Mucosa of rectum (tissue), 2 donors: Measurements from ENCODE around the gene THNSL1.
"Not testable (repeated sequence)": the region's sequence is repeated elsewhere in the genome, so short reads cannot be mapped to it uniquely, and the experiment has no call there.

Source experiments
- H3K27ac ChIP-seq, 2 donors: one replicate each; pipeline ENCODE4 v1.7.0; 2013; ENCODE audit warnings: inconsistent platforms in 2 of 2, low read depth in 2 of 2, low read length in 2 of 2
- H3K27me3 ChIP-seq, 2 donors: one replicate each; pipeline ENCODE4 v1.7.0; 2013; ENCODE audit warnings: low read length in 2 of 2; ENCODE audit not compliant: control insufficient read depth in 2 of 2, insufficient read depth in 2 of 2
- H3K36me3 ChIP-seq, 2 donors: one replicate each; pipeline ENCODE4 v1.7.0; 2013; ENCODE audit warnings: low read length in 2 of 2; ENCODE audit not compliant: control insufficient read depth in 2 of 2, insufficient read depth in 2 of 2
- H3K4me1 ChIP-seq, 2 donors: one replicate each; pipeline ENCODE4 v1.7.0; 2013; ENCODE audit warnings: low read length in 2 of 2, mild to moderate bottlenecking in 1 of 2; ENCODE audit not compliant: control insufficient read depth in 2 of 2, insufficient read depth in 2 of 2
- H3K4me3 ChIP-seq, 2 donors: one replicate each; pipeline ENCODE4 v1.7.0; 2013; ENCODE audit warnings: low read length in 2 of 2
- H3K9ac ChIP-seq, 2 donors: one replicate each; pipeline ENCODE4 v1.7.0; 2013; ENCODE audit warnings: low read length in 2 of 2, low read depth in 1 of 2, mild to moderate bottlenecking in 1 of 2
- H3K9me3 ChIP-seq, 2 donors: one replicate each; pipeline ENCODE4 v1.7.0; 2013; ENCODE audit warnings: low read length in 2 of 2; ENCODE audit not compliant: control insufficient read depth in 2 of 2
- donor health status: healthy.
- donor health status: Normal muscosa, but diverticular disease.

THNSL1 gene, protein sequence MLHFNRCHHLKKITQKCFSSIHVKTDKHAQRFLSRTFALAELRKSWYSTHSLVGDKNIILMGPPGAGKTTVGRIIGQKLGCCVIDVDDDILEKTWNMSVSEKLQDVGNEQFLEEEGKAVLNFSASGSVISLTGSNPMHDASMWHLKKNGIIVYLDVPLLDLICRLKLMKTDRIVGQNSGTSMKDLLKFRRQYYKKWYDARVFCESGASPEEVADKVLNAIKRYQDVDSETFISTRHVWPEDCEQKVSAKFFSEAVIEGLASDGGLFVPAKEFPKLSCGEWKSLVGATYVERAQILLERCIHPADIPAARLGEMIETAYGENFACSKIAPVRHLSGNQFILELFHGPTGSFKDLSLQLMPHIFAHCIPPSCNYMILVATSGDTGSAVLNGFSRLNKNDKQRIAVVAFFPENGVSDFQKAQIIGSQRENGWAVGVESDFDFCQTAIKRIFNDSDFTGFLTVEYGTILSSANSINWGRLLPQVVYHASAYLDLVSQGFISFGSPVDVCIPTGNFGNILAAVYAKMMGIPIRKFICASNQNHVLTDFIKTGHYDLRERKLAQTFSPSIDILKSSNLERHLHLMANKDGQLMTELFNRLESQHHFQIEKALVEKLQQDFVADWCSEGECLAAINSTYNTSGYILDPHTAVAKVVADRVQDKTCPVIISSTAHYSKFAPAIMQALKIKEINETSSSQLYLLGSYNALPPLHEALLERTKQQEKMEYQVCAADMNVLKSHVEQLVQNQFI

DNA sequence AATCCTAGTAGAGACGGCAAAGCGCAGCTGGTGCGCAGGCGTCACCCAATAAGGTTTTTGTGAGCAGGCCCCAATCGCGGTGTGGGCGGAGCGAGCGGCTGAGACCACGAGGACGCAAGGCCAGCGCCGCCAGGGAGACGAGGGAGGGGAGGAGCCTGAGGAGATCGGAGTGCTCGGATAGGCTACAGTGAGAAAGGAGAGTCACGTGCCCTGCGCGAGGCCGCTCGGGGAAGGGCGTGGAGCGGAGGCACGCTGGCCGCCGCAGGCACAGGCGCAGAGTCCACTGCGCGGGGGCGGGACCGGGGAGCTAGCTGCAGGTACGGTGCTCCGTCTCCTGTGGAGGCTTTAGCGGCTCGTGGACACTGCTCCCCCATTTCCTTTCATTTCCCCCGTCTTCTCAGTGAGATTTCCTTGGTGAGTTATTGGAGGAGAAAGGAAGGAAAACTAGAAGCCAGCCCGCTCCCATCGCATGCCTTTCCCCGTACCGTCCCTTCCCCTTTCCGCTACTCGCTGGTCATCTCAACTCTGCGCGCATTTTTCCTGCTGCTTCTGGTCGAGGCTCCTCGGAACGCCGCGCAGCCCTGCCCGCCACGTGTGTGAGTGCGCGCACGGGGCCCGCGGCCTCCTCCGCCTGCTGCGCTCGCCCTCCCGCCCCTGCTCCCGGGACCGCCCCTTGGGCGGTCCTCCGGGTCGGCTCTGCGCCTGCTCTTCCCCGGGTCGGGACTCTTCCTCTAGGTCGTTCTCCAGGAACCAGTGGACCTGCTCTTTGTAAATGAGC is at the start of gene THNSL1:
Gene THNSL1, plus strand, starts transcription at position 237 of the 778 bp plus-strand sequence. CDS start 6,612 bp downstream, outside the sequence.
- H3K4me1 ChIP-seq: peaks cover 8 to 12% of the 10 kb centered on the region in 2 donors
- H3K4me3 ChIP-seq: peak within 1 kb of the TSS; percentile 95 to 100

DNA sequence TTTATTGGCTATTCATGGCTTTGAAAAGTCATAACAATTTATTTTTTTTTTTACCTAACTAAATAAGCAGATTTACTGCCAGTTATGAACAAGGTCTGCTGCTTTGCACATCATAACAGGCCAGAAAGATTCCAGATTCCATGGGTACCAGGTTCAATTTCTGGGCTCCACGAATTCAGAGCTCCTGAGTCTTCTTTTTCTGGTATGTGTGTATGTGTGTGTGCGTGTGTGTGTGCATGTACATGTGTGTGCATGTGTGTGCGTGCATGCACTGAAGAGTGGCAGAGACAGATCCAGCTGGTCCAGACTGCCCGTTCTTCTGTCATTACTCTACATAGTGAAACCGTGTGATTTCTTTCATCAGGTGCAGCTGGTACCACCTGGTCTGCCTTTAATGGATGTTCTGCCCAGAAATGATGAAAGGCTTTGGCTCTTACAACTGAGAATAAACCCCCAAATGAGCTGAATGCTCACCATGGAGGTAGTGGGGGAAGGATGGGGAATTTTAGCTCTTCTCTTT is 49.4 kb upstream of the THNSL1 start:
- Histone ChIP-seq H3K9ac (no peak overlapping the region), H3K27me3 (no peaks in the 10 kb centered on the region), H3K36me3 (no peaks in the 10 kb centered on the region), H3K9me3 (no peaks in the 10 kb centered on the region), H3K4me1 (peaks cover 0 to 6% of the 10 kb centered on the region in 2 donors), H3K27ac (no peak overlapping the region), H3K4me3 (no peak overlapping the region)

More for the DNA sequence above, at the start of gene THNSL1:
- no peaks in the 10 kb centered on the region for H3K27me3 ChIP-seq
- H3K9ac ChIP-seq: peak within 1 kb of the TSS; percentile 88 to 90
- no peaks in the 10 kb centered on the region for H3K9me3 ChIP-seq
- H3K36me3 ChIP-seq: no peaks in the 10 kb centered on the region
- H3K27ac ChIP-seq: peak within 1 kb of the TSS; percentile 95 to 96

DNA sequence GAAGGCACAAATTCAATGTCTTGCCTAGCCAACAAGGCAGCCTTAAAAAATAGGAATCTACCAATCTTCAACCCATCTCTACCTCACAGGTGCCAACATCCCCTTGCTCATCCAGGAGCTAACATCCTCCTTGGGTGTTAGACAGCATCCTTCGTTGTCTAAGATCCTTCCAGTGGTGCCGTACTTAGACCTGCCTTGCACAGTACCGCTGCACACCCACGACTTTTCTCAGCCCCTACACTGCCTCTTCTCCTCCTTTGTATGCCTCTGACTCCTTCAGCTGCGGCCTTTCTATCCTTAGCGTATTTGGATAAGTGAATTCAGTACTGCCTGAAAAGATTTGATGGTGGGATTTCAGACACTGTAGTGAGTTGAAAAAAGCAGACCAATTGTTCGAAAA is 48.1 kb upstream of the THNSL1 start:
- Histone ChIP-seq H3K4me3 (no peak overlapping the region), H3K27ac (no peak overlapping the region), H3K36me3 (no peaks in the 10 kb centered on the region), H3K27me3 (no peaks in the 10 kb centered on the region), H3K9me3 (no peaks in the 10 kb centered on the region), H3K9ac (no peak overlapping the region), H3K4me1 (no peaks in the 10 kb centered on the region)

DNA sequence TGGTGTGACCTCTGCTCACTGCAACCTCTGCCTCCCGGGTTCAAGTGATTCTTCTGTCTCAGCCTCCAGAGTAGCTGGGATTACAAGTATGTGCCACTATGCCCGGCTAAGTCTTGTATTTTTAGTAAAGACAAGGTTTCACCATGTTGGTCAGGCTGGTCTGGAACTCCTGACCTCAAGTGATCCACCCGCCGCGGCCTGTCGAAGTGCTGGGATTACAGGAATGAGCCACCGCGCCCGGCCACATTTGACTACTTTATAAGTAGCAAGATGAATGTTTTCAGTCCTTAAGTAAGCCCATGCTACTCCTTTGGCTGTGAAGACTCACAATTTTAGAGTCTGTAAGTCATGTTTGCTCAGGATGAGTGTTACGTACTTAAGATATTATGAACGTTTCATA is 47.5 kb upstream of the THNSL1 start:
- not testable (repeated sequence) for H3K4me1 ChIP-seq, H3K36me3 ChIP-seq, H3K27me3 ChIP-seq, H3K4me3 ChIP-seq, H3K27ac ChIP-seq, H3K9me3 ChIP-seq, H3K9ac ChIP-seq

DNA sequence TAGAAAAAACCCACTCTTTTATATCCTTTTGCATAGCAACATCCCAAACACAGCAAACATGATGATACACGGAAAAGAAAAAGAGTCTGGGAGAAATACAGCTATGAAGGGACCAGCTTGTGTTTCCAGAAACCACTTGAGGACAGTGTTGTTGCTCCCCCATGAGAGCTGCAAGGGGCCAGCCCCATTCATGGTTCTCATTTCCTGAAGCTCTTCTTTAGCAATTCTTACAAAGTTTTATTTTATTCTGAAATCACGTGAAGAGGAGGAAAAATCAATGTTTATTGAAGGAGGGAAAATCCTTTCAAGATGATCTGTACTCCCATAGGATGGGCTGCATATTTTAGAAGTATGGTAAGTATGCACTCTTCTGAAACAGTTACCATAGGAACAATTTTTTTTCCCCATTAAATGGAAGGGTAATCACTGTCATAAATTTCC is 46.6 kb upstream of the THNSL1 start:
- Histone ChIP-seq H3K36me3 (no peaks in the 10 kb centered on the region), H3K4me3 (no peak overlapping the region), H3K27ac (no peak overlapping the region), H3K27me3 (no peaks in the 10 kb centered on the region), H3K4me1 (no peaks in the 10 kb centered on the region), H3K9ac (no peak overlapping the region), H3K9me3 (no peaks in the 10 kb centered on the region)

DNA sequence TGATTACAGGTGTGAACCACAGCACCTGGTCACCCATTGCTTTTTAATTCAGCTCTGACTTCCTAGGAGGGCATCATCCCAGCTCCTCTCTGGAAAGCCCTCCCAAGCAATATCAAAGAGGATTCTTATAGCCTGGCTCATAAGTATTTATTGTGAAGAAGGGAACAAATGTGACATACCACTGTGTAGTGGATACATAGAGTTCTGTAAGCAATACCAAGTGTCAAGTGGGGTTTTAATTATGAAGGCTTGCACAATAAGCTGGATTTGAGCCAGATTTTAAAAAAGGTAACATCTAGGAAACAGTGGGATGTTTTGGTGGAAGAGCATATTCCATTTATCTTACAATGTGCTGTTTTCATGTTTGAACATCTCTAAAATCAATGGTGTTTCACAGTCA is 45.0 kb upstream of the THNSL1 start:
- H3K9ac ChIP-seq: no peak overlapping the region
- no peaks in the 10 kb centered on the region for H3K36me3 ChIP-seq
- H3K4me3 ChIP-seq: no peak overlapping the region
- H3K4me1 ChIP-seq: no peaks in the 10 kb centered on the region
- H3K9me3 ChIP-seq: no peaks in the 10 kb centered on the region
- no peaks in the 10 kb centered on the region for H3K27me3 ChIP-seq
- H3K27ac ChIP-seq: no peak overlapping the region

DNA sequence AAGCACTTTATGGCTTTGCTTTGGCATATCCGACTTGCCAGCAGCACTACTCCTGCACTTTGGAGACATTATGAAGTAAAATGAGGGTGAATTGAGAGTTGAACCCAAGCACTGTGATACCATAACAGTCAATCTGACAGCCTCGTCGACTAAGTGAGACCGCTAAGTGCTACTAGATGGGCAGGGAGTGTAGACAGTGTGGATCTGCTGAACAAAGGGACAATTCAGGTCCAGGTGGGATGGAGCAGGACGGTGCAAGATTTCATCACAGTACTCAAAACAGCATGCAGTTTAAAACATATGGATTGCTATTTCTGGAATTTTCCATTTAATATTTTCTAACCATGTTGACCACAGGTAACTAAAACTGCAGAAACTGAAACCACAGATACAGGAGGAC is 43.2 kb upstream of the THNSL1 start:
- Histone ChIP-seq H3K36me3 (no peaks in the 10 kb centered on the region), H3K27ac (no peak overlapping the region), H3K4me1 (no peaks in the 10 kb centered on the region), H3K27me3 (no peaks in the 10 kb centered on the region), H3K9ac (no peak overlapping the region), H3K9me3 (no peaks in the 10 kb centered on the region), H3K4me3 (no peak overlapping the region)

DNA sequence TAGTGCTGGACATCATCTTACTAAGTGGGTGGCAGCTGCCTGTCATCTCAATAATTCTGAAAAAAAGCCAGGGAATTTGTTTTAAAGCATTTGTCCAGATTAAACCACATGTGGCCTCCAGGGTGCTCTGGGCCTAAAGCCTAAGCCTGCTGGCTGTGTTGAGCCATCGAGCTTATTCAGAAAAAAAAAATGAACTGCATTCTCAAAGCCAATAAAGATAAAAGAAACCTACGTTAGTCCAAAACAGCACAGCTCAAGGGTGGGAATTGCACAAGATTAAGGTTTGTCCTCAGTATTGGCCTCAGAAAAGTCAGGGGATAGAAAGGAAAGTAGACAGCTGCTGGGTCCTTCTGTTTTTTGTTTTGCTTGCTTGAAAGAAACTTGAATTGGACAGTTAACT is 41.4 kb upstream of the THNSL1 start:
- Histone ChIP-seq H3K9me3 (no peaks in the 10 kb centered on the region), H3K9ac (no peak overlapping the region), H3K27me3 (no peaks in the 10 kb centered on the region), H3K27ac (no peak overlapping the region), H3K4me3 (no peak overlapping the region), H3K4me1 (no peaks in the 10 kb centered on the region), H3K36me3 (no peaks in the 10 kb centered on the region)

DNA sequence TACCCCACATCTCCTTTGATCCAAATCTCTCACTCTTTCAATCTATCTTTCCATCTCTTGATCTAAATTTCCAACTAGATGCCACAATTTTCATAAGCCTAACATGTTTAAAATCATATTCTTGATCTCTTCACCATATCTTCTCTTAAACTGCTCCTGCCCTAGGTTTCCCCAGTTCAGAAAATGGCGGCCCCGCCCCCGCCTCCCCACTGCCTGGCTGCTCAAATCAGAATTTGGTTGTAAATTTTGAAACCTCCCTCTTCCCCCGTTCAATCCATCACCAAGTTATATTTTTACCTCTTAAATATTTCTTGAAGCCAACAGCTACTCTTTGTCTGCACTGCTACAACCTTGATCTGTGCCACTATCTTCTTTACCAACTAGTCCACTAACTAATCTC is 36.7 kb upstream of the THNSL1 start:
- Histone ChIP-seq H3K4me3 (no peak overlapping the region), H3K27ac (no peak overlapping the region), H3K9me3 (no peaks in the 10 kb centered on the region)

More for the DNA sequence above, 36.7 kb upstream of the THNSL1 start:
- Histone ChIP-seq H3K9ac (no peak overlapping the region), H3K36me3 (no peaks in the 10 kb centered on the region), H3K27me3 (no peaks in the 10 kb centered on the region), H3K4me1 (no peaks in the 10 kb centered on the region)
